C4-2B (cell line): Measurements from ENCODE around the gene CARD8.
"Not testable (repeated sequence)": the region's sequence is repeated elsewhere in the genome, so short reads cannot be mapped to it uniquely, and the experiment has no call there.

ENCODE experiments used
- ZFX ChIP-seq: fragments of 450-650 bp; IDR thresholded peaks from 2 replicates; pipeline ENCODE4 v1.6.1; 2017
- TF ChIP-seq, protein P1 (sequence below): fragments of 450-650 bp; conservative IDR thresholded peaks from 2 replicates; pipeline ENCODE4 v1.5.1; 2017; ENCODE audit warnings: mild to moderate bottlenecking

DNA sequence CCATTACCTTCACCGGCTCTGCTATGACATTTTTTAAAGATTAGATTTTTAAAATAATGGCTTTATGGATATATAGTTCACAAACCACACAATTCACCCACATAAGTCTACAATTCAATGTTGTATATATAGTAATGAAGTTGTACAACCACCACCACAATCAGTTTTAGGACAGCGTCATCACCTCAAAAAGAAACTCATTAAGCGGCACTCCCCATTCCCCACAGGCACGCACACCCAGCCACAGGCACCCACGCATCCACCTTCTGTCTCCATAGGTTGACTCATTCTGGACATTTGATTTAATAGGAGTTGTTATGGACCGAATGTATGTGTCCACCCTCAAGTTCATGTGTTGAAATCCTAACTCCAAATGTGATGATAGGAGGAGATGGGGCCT is 13.9 kb downstream of the CARD8 start:
- TF ChIP-seq, protein P1, sequence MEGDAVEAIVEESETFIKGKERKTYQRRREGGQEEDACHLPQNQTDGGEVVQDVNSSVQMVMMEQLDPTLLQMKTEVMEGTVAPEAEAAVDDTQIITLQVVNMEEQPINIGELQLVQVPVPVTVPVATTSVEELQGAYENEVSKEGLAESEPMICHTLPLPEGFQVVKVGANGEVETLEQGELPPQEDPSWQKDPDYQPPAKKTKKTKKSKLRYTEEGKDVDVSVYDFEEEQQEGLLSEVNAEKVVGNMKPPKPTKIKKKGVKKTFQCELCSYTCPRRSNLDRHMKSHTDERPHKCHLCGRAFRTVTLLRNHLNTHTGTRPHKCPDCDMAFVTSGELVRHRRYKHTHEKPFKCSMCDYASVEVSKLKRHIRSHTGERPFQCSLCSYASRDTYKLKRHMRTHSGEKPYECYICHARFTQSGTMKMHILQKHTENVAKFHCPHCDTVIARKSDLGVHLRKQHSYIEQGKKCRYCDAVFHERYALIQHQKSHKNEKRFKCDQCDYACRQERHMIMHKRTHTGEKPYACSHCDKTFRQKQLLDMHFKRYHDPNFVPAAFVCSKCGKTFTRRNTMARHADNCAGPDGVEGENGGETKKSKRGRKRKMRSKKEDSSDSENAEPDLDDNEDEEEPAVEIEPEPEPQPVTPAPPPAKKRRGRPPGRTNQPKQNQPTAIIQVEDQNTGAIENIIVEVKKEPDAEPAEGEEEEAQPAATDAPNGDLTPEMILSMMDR, result not testable (repeated sequence)
- TF ChIP-seq ZFX, result not testable (repeated sequence)
